HCT116 (cell line): ENCODE measurements around the gene ATP8B4. TPM values are rescaled to one million over a fixed set of nuclear protein-coding genes. Genes with fewer than 3 reads are reported as not detected.

ENCODE experiments used
- ATAC-seq: fragments of 200-7000 bp; cut with Tn5 transposase; 2 replicates; pipeline ENCODE4 v1.9.1; 2020; ENCODE audit warnings: mild to moderate bottlenecking, moderate library complexity
- BruUV-seq: library from RNA; stranded (reverse); fragments of 400-500 nt; replicated peaks from 2 replicates; lab custom pipeline; 2021; lab: Mats Ljungman, UMichigan
- CTCF ChIA-PET: fragments of 300-600 bp; sonication (Branson Sonifier 250); formaldehyde crosslinking; loops from one replicate; lab custom pipeline; 2021; ENCODE audit warnings: antibody characterized with exemption; lab: Charles Lee
- POLR2A ChIA-PET: fragments of 300-600, 350-600 bp; sonication (Branson Sonifier 250); formaldehyde crosslinking; loops from one replicate; lab custom pipeline; 2021; ENCODE audit warnings: antibody characterized with exemption; lab: Charles Lee
- RAD21 ChIA-PET, 2 experiments: fragments of 300-600 bp; sonication (Branson Sonifier 250); formaldehyde crosslinking; loops; one replicate each; lab custom pipeline; 2023; ENCODE audit warnings: low total read pairs in 2 of 2; ENCODE audit not compliant: uncharacterized antibody in 2 of 2, unreplicated experiment in 2 of 2, low non-redundant PET in 1 of 2; lab: Charles Lee
- DNase-seq: peaks from one replicate; pipeline ENCODE4 v3.0.0-alpha.2; 2010; ENCODE audit warnings: low read depth, low spot score
- H2AFZ ChIP-seq: fragments of 200-600 bp; shearing (Covaris generic), sonication (generic); 2 replicates; pipeline ENCODE4 v1.6.1; 2017; ENCODE audit warnings: low read depth, mixed run types, mixed read lengths, antibody characterized with exemption, low read length; ENCODE audit not compliant: poor library complexity, severe bottlenecking
- H3K27ac ChIP-seq: 2 replicates; pipeline ENCODE4 v1.5.1; 2012; ENCODE audit warnings: low read depth, low read length
- H3K27me3 ChIP-seq: fragments of 200-600 bp; sonication (generic); 2 replicates; pipeline ENCODE4 v1.6.1; 2016; ENCODE audit warnings: mixed run types, low read length, mixed read lengths; ENCODE audit not compliant: insufficient read depth
- H3K36me3 ChIP-seq, 2 experiments: fragments of 200-500 bp in 1 of 2; fragments of 200-600 bp in 1 of 2; sonication (Bioruptor generic) in 1 of 2; sonication (generic) in 1 of 2; 2 replicates each; pipeline versions ENCODE4 v1.5.1 to v1.6.1; 2014 to 2016; ENCODE audit warnings: low read length in 2 of 2, inconsistent platforms in 1 of 2, mixed read lengths in 1 of 2, mixed run types in 1 of 2; ENCODE audit not compliant: insufficient read depth in 2 of 2, control insufficient read depth in 1 of 2
- H3K4me1 ChIP-seq, 2 experiments: fragments of 200-600 bp in 1 of 2; sonication (generic) in 1 of 2; 2 replicates each; pipeline versions ENCODE4 v1.5.1 to v1.6.1; 2012 to 2017; ENCODE audit warnings: low read length in 2 of 2, inconsistent platforms in 1 of 2, mild to moderate bottlenecking in 1 of 2, mixed read lengths in 1 of 2, mixed run types in 1 of 2, moderate library complexity in 1 of 2; ENCODE audit not compliant: insufficient read depth in 2 of 2, control insufficient read depth in 1 of 2
- H3K4me2 ChIP-seq: fragments of 200-600 bp; sonication (generic); 2 replicates; pipeline ENCODE4 v1.6.1; 2017; ENCODE audit warnings: mixed run types, low read length, mixed read lengths
- H3K4me3 ChIP-seq, 2 experiments: fragments of 200-600 bp in 1 of 2; sonication (generic) in 1 of 2; replicated peaks in 1 of 2; 2 replicates each; pipeline ENCODE4 v1.5.1; 2011 to 2016; ENCODE audit warnings: low read length in 2 of 2, control low read depth in 1 of 2, low read depth in 1 of 2, mild to moderate bottlenecking in 1 of 2, mixed read lengths in 1 of 2, mixed run types in 1 of 2
- H3K79me2 ChIP-seq: fragments of 200-600 bp; sonication (generic); 2 replicates; pipeline ENCODE4 v1.6.1; 2017; ENCODE audit warnings: mild to moderate bottlenecking, mixed run types, low read length, moderate library complexity, mixed read lengths; ENCODE audit not compliant: insufficient read depth
- H3K9ac ChIP-seq: fragments of 200-600 bp; sonication (generic); 2 replicates; pipeline ENCODE4 v1.6.1; 2016; ENCODE audit warnings: low read length, mixed read lengths
- H3K9me2 ChIP-seq: fragments of 200-600 bp; sonication (generic), shearing (Covaris generic); 2 replicates; pipeline ENCODE4 v1.6.1; 2017; ENCODE audit warnings: mixed run types, mild to moderate bottlenecking, moderate library complexity; ENCODE audit not compliant: insufficient read depth
- H3K9me3 ChIP-seq, 2 experiments: fragments of 200-500 bp in 1 of 2; fragments of 200-600 bp in 1 of 2; sonication (Bioruptor generic) in 1 of 2; sonication (generic) in 1 of 2; 2 replicates each; pipeline ENCODE4 v1.6.1; 2014 to 2017; ENCODE audit warnings: low read length in 2 of 2, mixed read lengths in 2 of 2, inconsistent platforms in 1 of 2, low read depth in 1 of 2, mild to moderate bottlenecking in 1 of 2, mixed run types in 1 of 2, moderate library complexity in 1 of 2; ENCODE audit not compliant: control insufficient read depth in 1 of 2, insufficient read depth in 1 of 2
- H4K20me1 ChIP-seq: fragments of 200-600 bp; sonication (generic), shearing (Covaris generic); 2 replicates; pipeline ENCODE4 v1.6.1; 2017; ENCODE audit warnings: mixed run types, mild to moderate bottlenecking, moderate library complexity; ENCODE audit not compliant: insufficient read depth
- CBX3 ChIP-seq: IDR thresholded peaks from 2 replicates; pipeline ENCODE4 v1.6.1; 2012; ENCODE audit warnings: low read depth
- EGR1 ChIP-seq: IDR thresholded peaks from 2 replicates; pipeline ENCODE4 v1.6.1; 2012; ENCODE audit warnings: low read depth
- ELF1 ChIP-seq: IDR thresholded peaks from 2 replicates; pipeline ENCODE4 v1.6.1; 2012; ENCODE audit warnings: low read depth, borderline replicate concordance
- EZH2 ChIP-seq: fragments of 200-600 bp; sonication (generic); IDR thresholded peaks from 2 replicates; pipeline ENCODE4 v1.6.1; 2017; ENCODE audit warnings: antibody characterized with exemption, mixed run types
- FOSL1 ChIP-seq: IDR thresholded peaks from 2 replicates; pipeline ENCODE4 v1.6.1; 2012; ENCODE audit warnings: low read depth
- JUND ChIP-seq: IDR thresholded peaks from 2 replicates; pipeline ENCODE4 v1.6.1; 2012
- RAD21 ChIP-seq: IDR thresholded peaks from 2 replicates; pipeline ENCODE4 v1.6.1; 2012; ENCODE audit warnings: low read depth, mild to moderate bottlenecking
- SIN3A ChIP-seq: IDR thresholded peaks from 2 replicates; pipeline ENCODE4 v1.6.1; 2012; ENCODE audit warnings: low read depth
- SP1 ChIP-seq: IDR thresholded peaks from 2 replicates; pipeline ENCODE4 v1.6.1; 2012; ENCODE audit warnings: low read depth
- ZFX ChIP-seq: fragments of 450-650 bp; IDR thresholded peaks from 2 replicates; pipeline ENCODE4 v1.6.1; 2017
- ZNF274 ChIP-seq: fragments of 200-500 bp; sonication (Bioruptor generic); IDR thresholded peaks from 2 replicates; pipeline ENCODE4 v1.6.1; 2014; ENCODE audit warnings: mild to moderate bottlenecking, low read depth, low read length, inconsistent platforms
- intact Hi-C: fragments of 100-400 bp; cut with micrococcal nuclease; formaldehyde crosslinking; loops from 2 replicates; pipeline ENCODE4 v1.10.0; 2022
- total RNA-seq: library from RNA; stranded (reverse); gene quantifications from one replicate; pipeline ENCODE4 v1.2.1, GENCODE V29; 2021; ENCODE audit not compliant: unreplicated experiment
- TF ChIP-seq, protein P1 (sequence below): IDR thresholded peaks from 2 replicates; pipeline ENCODE4 v1.6.1; 2011; ENCODE audit warnings: mild to moderate bottlenecking, low read length, moderate library complexity; ENCODE audit not compliant: insufficient replicate concordance; ENCODE audit errors: extremely low read depth
- TF ChIP-seq, protein P2 (sequence below): IDR thresholded peaks from 2 replicates; pipeline ENCODE4 v1.6.1; 2012
- TF ChIP-seq, protein P3 (sequence below), 3 experiments: fragments of 200-600 bp in 1 of 3; sonication (generic) in 1 of 3; IDR thresholded peaks in 2 of 3; conservative IDR thresholded peaks in 1 of 3; 2 replicates each; pipeline ENCODE4 v1.5.1; 2012 to 2017; ENCODE audit warnings: low read depth in 2 of 3, low read length in 2 of 3, antibody characterized with exemption in 1 of 3, borderline replicate concordance in 1 of 3, control low read depth in 1 of 3, mild to moderate bottlenecking in 1 of 3, mixed read lengths in 1 of 3, mixed run types in 1 of 3, moderate library complexity in 1 of 3; ENCODE audit not compliant: insufficient read depth in 1 of 3
- TF ChIP-seq, protein P4 (sequence below): IDR thresholded peaks from 2 replicates; pipeline ENCODE4 v1.6.1; 2012

ATP8B4 gene
- total RNA-seq, 1 experiment from 2014 or later, result 0.25 TPM

DNA sequence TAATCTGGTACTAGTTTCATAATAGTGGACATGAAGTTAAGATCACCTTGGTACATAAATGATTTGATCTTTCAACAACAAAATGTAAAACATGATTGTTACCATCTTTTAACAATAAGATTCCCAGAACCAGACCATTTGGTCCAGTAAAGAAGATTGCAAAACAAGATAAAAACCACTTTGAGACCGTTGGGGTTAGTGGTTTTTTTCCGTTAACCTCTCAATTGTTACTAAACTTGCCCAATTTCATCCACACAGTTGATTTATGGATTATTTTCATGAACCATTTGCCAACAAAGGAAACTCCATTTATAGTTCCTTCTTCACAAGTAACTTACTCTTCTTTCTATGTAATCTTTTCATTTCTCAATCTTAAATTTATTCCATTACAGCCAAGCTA lies 53.8 kb downstream of the ATP8B4 start:
- no peaks in the 10 kb centered on the region for H3K9me3 ChIP-seq
- BruUV-seq, result no TSS peak
- ChIA-PET CTCF (no interaction called here), POLR2A (no interaction called here), RAD21 (no interaction called here)
- H3K9ac ChIP-seq, result no peak overlapping the region
- ATAC-seq (no peak), DNase-seq (no peak)
- H3K9me2 ChIP-seq, result no peaks in the 10 kb centered on the region
- no peaks in the 10 kb centered on the region for H4K20me1 ChIP-seq
- no peaks in the 10 kb centered on the region for H3K36me3 ChIP-seq
- no peaks in the 10 kb centered on the region for H3K27me3 ChIP-seq
- H3K27ac ChIP-seq, result no peak overlapping the region
- intact Hi-C loops, result no loop called here
- no peaks in the 10 kb centered on the region; a peak in 1 of 4 replicates for H3K4me1 ChIP-seq
- TF ChIP-seq, protein P1, sequence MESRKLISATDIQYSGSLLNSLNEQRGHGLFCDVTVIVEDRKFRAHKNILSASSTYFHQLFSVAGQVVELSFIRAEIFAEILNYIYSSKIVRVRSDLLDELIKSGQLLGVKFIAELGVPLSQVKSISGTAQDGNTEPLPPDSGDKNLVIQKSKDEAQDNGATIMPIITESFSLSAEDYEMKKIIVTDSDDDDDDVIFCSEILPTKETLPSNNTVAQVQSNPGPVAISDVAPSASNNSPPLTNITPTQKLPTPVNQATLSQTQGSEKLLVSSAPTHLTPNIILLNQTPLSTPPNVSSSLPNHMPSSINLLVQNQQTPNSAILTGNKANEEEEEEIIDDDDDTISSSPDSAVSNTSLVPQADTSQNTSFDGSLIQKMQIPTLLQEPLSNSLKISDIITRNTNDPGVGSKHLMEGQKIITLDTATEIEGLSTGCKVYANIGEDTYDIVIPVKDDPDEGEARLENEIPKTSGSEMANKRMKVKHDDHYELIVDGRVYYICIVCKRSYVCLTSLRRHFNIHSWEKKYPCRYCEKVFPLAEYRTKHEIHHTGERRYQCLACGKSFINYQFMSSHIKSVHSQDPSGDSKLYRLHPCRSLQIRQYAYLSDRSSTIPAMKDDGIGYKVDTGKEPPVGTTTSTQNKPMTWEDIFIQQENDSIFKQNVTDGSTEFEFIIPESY, result no peak
- TF ChIP-seq SP1, result no peak
- TF ChIP-seq JUND, result no peak
- TF ChIP-seq EZH2, result no peak
- no peak for TF ChIP-seq FOSL1
- TF ChIP-seq, protein P2, sequence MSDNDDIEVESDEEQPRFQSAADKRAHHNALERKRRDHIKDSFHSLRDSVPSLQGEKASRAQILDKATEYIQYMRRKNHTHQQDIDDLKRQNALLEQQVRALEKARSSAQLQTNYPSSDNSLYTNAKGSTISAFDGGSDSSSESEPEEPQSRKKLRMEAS, result no peak
- no peak for TF ChIP-seq ZNF274
- TF ChIP-seq, protein P3, sequence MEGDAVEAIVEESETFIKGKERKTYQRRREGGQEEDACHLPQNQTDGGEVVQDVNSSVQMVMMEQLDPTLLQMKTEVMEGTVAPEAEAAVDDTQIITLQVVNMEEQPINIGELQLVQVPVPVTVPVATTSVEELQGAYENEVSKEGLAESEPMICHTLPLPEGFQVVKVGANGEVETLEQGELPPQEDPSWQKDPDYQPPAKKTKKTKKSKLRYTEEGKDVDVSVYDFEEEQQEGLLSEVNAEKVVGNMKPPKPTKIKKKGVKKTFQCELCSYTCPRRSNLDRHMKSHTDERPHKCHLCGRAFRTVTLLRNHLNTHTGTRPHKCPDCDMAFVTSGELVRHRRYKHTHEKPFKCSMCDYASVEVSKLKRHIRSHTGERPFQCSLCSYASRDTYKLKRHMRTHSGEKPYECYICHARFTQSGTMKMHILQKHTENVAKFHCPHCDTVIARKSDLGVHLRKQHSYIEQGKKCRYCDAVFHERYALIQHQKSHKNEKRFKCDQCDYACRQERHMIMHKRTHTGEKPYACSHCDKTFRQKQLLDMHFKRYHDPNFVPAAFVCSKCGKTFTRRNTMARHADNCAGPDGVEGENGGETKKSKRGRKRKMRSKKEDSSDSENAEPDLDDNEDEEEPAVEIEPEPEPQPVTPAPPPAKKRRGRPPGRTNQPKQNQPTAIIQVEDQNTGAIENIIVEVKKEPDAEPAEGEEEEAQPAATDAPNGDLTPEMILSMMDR (IDR thresholded peaks at IDR 0.05 in 2 of 3, conservative IDR thresholded peaks at IDR 0.05 in 1 of 3; ENCODE audit: borderline replicate concordance in 1 of 3, insufficient read depth in 1 of 3, low read depth in 2 of 3, low read length in 2 of 3), result no peak
- no peak for TF ChIP-seq SIN3A
- TF ChIP-seq EGR1, result no peak
- TF ChIP-seq ZFX, result no peak
- TF ChIP-seq, protein P4, sequence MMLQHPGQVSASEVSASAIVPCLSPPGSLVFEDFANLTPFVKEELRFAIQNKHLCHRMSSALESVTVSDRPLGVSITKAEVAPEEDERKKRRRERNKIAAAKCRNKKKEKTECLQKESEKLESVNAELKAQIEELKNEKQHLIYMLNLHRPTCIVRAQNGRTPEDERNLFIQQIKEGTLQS, result no peak
- TF ChIP-seq ELF1, result no peak
- TF ChIP-seq RAD21, result no peak
- no peak for TF ChIP-seq CBX3
- no peak overlapping the region for H3K4me2 ChIP-seq
- H2AFZ ChIP-seq, result no peak overlapping the region
- H3K4me3 ChIP-seq, result no peak overlapping the region
- H3K79me2 ChIP-seq, result no peaks in the 10 kb centered on the region
